HepG2 (cell line): ENCODE data around the gene PYGO2. TPM values are rescaled to one million over a fixed set of nuclear protein-coding genes. Genes with fewer than 3 reads are reported as not detected.

Experiments
- BATF2 ChIP-seq: sonication (generic); formaldehyde crosslinking; IDR thresholded peaks from 2 replicates; pipeline ENCODE4 v1.8.0; 2022; ENCODE audit warnings: mild to moderate bottlenecking, missing genetic modification reagents, moderate library complexity
- DRAP1 ChIP-seq: IDR thresholded peaks from 2 replicates; pipeline ENCODE4 v1.6.1; 2016; ENCODE audit warnings: missing genetic modification reagents, missing compliant biosample characterization
- DZIP1 ChIP-seq: sonication (generic); formaldehyde crosslinking; IDR thresholded peaks from 2 replicates; pipeline ENCODE4 v1.5.0; 2020; ENCODE audit warnings: mild to moderate bottlenecking, missing genetic modification reagents
- E2F2 ChIP-seq: sonication (generic); formaldehyde crosslinking; IDR thresholded peaks from 2 replicates; pipeline ENCODE4 v1.4.0; 2020; ENCODE audit warnings: missing genetic modification reagents, borderline replicate concordance
- FOSL2 ChIP-seq: sonication (generic); formaldehyde crosslinking; IDR thresholded peaks from 2 replicates; pipeline ENCODE4 v1.4.0; 2020; ENCODE audit warnings: missing genetic modification reagents
- HMGA1 ChIP-seq: sonication (generic); formaldehyde crosslinking; conservative IDR thresholded peaks from 2 replicates; pipeline ENCODE4 v1.4.0; 2020; ENCODE audit warnings: missing genetic modification reagents
- HNF4G ChIP-seq, 2 experiments: sonication (generic) in 1 of 2; formaldehyde crosslinking in 1 of 2; IDR thresholded peaks; 2 replicates each; pipeline versions ENCODE4 v1.4.0 to v1.6.1; 2011 to 2020; ENCODE audit warnings: borderline replicate concordance in 2 of 2, low read depth in 2 of 2, mild to moderate bottlenecking in 2 of 2, low read length in 1 of 2, missing genetic modification reagents in 1 of 2, moderate library complexity in 1 of 2
- NPAS2 ChIP-seq: sonication (generic); formaldehyde crosslinking; IDR thresholded peaks from 2 replicates; pipeline ENCODE4 v1.8.0; 2022; ENCODE audit warnings: mild to moderate bottlenecking, missing genetic modification reagents, borderline replicate concordance
- SCMH1 ChIP-seq: sonication (generic); formaldehyde crosslinking; IDR thresholded peaks from 2 replicates; pipeline ENCODE4 v1.9.0; 2021; ENCODE audit warnings: missing genetic modification reagents, mild to moderate bottlenecking, borderline replicate concordance
- STAT6 ChIP-seq: sonication (generic); formaldehyde crosslinking; IDR thresholded peaks from 2 replicates; pipeline ENCODE4 v1.4.0; 2020; ENCODE audit warnings: missing genetic modification reagents, mild to moderate bottlenecking, borderline replicate concordance
- TFE3 ChIP-seq: IDR thresholded peaks from 2 replicates; pipeline ENCODE4 v1.6.1; 2016
- ZBTB38 ChIP-seq: sonication (generic); formaldehyde crosslinking; IDR thresholded peaks from 2 replicates; pipeline ENCODE4 v1.5.1; 2020; ENCODE audit warnings: mild to moderate bottlenecking, missing genetic modification reagents
- ZKSCAN5 ChIP-seq: sonication (generic); formaldehyde crosslinking; IDR thresholded peaks from 2 replicates; pipeline ENCODE4 v1.5.1; 2020; ENCODE audit warnings: mild to moderate bottlenecking, missing genetic modification reagents
- ZNF576 ChIP-seq: sonication (generic); formaldehyde crosslinking; IDR thresholded peaks from 2 replicates; pipeline ENCODE4 v1.4.0; 2020; ENCODE audit warnings: mild to moderate bottlenecking, missing genetic modification reagents
- ZNF713 ChIP-seq: sonication (generic); formaldehyde crosslinking; IDR thresholded peaks from 2 replicates; pipeline ENCODE4 v1.4.0; 2020; ENCODE audit warnings: mild to moderate bottlenecking, missing genetic modification reagents
- ZNF879 ChIP-seq: sonication (generic); formaldehyde crosslinking; IDR thresholded peaks from 2 replicates; pipeline ENCODE4 v1.8.1; 2023; ENCODE audit warnings: missing genetic modification reagents
- polyA plus RNA-seq, 8 experiments: library from polyadenylated mRNA; depleted of rRNA in 3 of 8; stranded (reverse) in 7 of 8; unstranded in 1 of 8; fragments of >200 nt; fragmentation: Illumina TruSeq in 4 of 8; extraction: Trizol in 4 of 8; gene quantifications; 2 replicates each; pipeline versions ENCODE4 v1.2.1 to v1.2.3, GENCODE V29; 2011 to 2016; ENCODE audit warnings: low read depth in 4 of 8, missing spikeins in 1 of 8, mixed read lengths in 1 of 8; ENCODE audit not compliant: insufficient read depth in 1 of 8
- total RNA-seq, 5 experiments: library from RNA; depleted of rRNA; stranded (reverse); fragments of >200 nt; fragmentation: Illumina TruSeq; extraction: Trizol; gene quantifications; 2 replicates each; pipeline ENCODE4 v1.2.3, GENCODE V29; 2016; ENCODE audit warnings: low read depth in 1 of 5

PYGO2 gene
- total and polyA plus RNA-seq, 2 of the 13 experiments (the other 11 are each of a cell fraction or from before 2014, with no cell fraction given): 20.3 to 21.8 TPM

- TF ChIP-seq FOSL2 (CRISPR knock-in tag) (no peak), HNF4G (IDR thresholded peaks at IDR 0.05; ENCODE audit: borderline replicate concordance, low read depth, low read length) (no peak), HNF4G (CRISPR knock-in tag; IDR thresholded peaks at IDR 0.05; ENCODE audit: borderline replicate concordance, low read depth) (no peak), NPAS2 (no peak), BATF2 (CRISPR knock-in tag) (no peak), HMGA1 (CRISPR knock-in tag) (no peak), ZNF576 (CRISPR knock-in tag) (no peak), DZIP1 (CRISPR knock-in tag) (no peak), ZKSCAN5 (CRISPR knock-in tag) (no peak), TFE3 (CRISPR knock-in tag) (no peak), SCMH1 (CRISPR knock-in tag) (no peak), E2F2 (CRISPR knock-in tag) (no peak), ZNF879 (0 out of 2 replicates have a peak, but pooled peaks have one; percentile 54), ZNF713 (no peak), ZBTB38 (CRISPR knock-in tag) (no peak), STAT6 (no peak), DRAP1 (CRISPR knock-in tag) (no peak)
These were observed 41.1 kb upstream of the PYGO2 start, which contains the start of gene ZBTB7B (continued) for GRCh38 chr1:155002464-155003226.
